ENCODE measurements around the gene TRIM29.

TRIM29 gene

GRCh38 chr11:120139316-120140069, 1.6 kb upstream of the TRIM29 start:
- no peak for DNase-seq (ENCODE audit: low read depth)

GRCh38 chr11:120137187-120137610, 714 bp downstream of the TRIM29 start:
- DNase-seq (ENCODE audit: low read depth), result no peak

- no peak for DNase-seq (ENCODE audit: low read depth)
Measured at GRCh38 chr11:120136356-120136755, 1.6 kb downstream of the TRIM29 start.

- DNase-seq (ENCODE audit: low read depth), result no peak
Measured at GRCh38 chr11:120135838-120136237, 2.1 kb downstream of the TRIM29 start.

GRCh38 chr11:120134931-120135228, 3.0 kb downstream of the TRIM29 start:
- DNase-seq (ENCODE audit: low read depth), result no peak

GRCh38 chr11:120134106-120134930, 3.6 kb downstream of the TRIM29 start:
- no peak for DNase-seq (ENCODE audit: low read depth)

GRCh38 chr11:120133216-120134105, 4.5 kb downstream of the TRIM29 start:
- DNase-seq (ENCODE audit: low read depth), result no peak

GRCh38 chr11:120132645-120133185, 5.2 kb downstream of the TRIM29 start:
- no peak for DNase-seq (ENCODE audit: low read depth)

GRCh38 chr11:120131941-120132644, 5.8 kb downstream of the TRIM29 start:
- DNase-seq (ENCODE audit: low read depth), result no peak

GRCh38 chr11:120130991-120131760, 6.7 kb downstream of the TRIM29 start:
- DNase-seq (ENCODE audit: low read depth), result no peak

- DNase-seq (ENCODE audit: low read depth), result no peak
Measured at GRCh38 chr11:120130176-120130980, 7.5 kb downstream of the TRIM29 start.

- no peak for DNase-seq (ENCODE audit: low read depth)
Measured at GRCh38 chr11:120129570-120129969, 8.3 kb downstream of the TRIM29 start.

GRCh38 chr11:120128392-120129119, 9.4 kb downstream of the TRIM29 start:
- DNase-seq (ENCODE audit: low read depth), result no peak

GRCh38 chr11:120127236-120127635, 10.7 kb downstream of the TRIM29 start:
- DNase-seq (ENCODE audit: low read depth), result no peak

- no peak for DNase-seq (ENCODE audit: low read depth)
Measured at GRCh38 chr11:120126620-120127019, 11.3 kb downstream of the TRIM29 start.

- no peak for DNase-seq (ENCODE audit: low read depth)
Measured at GRCh38 chr11:120125509-120125908, 12.4 kb downstream of the TRIM29 start.

GRCh38 chr11:120125024-120125423, 12.9 kb downstream of the TRIM29 start:
- DNase-seq (ENCODE audit: low read depth), result no peak

GRCh38 chr11:120124355-120124754, 13.6 kb downstream of the TRIM29 start:
- DNase-seq (ENCODE audit: low read depth), result no peak

GRCh38 chr11:120123946-120124345, 14.0 kb downstream of the TRIM29 start:
- DNase-seq (ENCODE audit: low read depth), result no peak

Measured in non-pigmented ciliary epithelial cell (primary cell).